ENCODE data around the gene GALNT10.

DNA sequence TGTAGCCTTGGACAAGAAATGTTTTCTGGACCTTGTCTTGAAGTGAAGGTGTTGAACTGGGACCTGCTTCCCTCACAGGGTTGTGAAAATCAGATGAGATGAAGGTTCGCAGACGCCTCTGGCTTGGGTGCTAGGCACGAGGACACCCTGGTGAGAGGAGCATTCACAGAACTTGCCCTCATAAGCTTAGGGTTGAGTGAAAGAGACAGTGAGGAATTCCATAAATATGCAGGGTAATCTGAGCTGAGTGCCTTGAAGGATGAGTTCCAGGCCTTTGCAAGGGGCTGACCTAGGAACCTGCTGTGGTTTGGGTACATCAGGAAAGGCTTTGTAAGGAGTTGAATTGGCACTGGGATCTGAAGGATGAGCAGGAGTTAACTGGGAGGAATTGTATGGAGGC lies 179.6 kb downstream of the GALNT10 start:
- TF ChIP-seq REST (IDR thresholded peaks at IDR 0.05; ENCODE audit: low read depth, low read length) (0 out of 2 replicates have a peak, but pooled peaks have one; percentile 9), POLR2AphosphoS5 (IDR thresholded peaks at IDR 0.05; ENCODE audit: low read depth, low read length) (peak; percentile 24; the same call in 1 of the 2 replicates), SIN3A (IDR thresholded peaks at IDR 0.05; ENCODE audit: borderline replicate concordance, low read depth, low read length) (peak; percentile 48; the same call in 1 of the 2 replicates), RFX5 (IDR thresholded peaks at IDR 0.05; ENCODE audit: low read length) (no peak), JUND (IDR thresholded peaks at IDR 0.05) (peak; percentile 31), RAD21 (IDR thresholded peaks at IDR 0.05; ENCODE audit: low read length) (no peak), GABPA (IDR thresholded peaks at IDR 0.05; ENCODE audit: low read depth) (no peak)
